Measurements from ENCODE around the gene CREBBP. TPM values are rescaled to one million over a fixed set of nuclear protein-coding genes. Genes with fewer than 3 reads are reported as not detected.

CREBBP gene
- total RNA-seq, 1 donor from 2014 or later = 31.4 TPM

DNA sequence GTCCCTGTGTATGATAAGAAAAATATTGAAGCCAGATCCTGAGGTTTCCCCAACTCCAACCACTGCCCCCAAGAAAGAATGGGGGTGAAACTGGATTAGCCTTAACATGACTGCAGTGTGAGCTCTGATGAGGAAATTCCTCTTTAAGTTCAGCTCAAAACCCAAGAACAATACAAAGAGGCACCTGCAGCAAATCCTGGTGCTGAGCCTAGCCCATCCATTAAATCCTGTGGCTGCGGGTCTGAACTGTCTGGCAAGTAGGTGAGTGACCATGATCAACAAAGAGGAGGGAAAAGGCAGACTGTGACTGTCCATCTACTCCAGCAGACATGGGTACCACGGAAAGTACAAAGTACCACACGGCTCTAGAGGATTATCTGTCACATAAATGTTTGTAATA is 64.2 kb downstream of the CREBBP start:
- no peaks in the 10 kb centered on the region for H3K36me3 ChIP-seq (ENCODE audit: control insufficient read depth, insufficient read depth, low read length)

DNA sequence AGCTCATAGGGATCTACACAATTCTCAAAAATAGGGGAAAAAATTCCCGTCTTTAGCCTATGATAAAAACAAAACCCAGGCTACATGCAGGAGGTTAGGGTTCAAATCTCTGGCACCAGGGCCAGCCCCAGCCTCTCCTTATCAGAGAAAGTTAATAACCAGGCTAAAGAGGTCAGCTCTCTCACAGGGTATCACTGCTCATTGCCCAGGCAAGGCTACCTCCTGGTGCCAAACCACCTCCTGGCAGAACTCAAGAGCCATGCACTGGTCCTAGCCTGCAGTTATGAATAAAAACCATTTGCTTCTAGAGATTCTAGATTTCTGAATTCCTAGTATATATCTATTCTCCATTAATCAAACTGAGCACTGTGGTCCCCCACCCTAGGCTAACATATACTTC is 65.8 kb downstream of the CREBBP start:
- DNase-seq (ENCODE audit: low read depth) = no peak
- TF ChIP-seq, protein P1, sequence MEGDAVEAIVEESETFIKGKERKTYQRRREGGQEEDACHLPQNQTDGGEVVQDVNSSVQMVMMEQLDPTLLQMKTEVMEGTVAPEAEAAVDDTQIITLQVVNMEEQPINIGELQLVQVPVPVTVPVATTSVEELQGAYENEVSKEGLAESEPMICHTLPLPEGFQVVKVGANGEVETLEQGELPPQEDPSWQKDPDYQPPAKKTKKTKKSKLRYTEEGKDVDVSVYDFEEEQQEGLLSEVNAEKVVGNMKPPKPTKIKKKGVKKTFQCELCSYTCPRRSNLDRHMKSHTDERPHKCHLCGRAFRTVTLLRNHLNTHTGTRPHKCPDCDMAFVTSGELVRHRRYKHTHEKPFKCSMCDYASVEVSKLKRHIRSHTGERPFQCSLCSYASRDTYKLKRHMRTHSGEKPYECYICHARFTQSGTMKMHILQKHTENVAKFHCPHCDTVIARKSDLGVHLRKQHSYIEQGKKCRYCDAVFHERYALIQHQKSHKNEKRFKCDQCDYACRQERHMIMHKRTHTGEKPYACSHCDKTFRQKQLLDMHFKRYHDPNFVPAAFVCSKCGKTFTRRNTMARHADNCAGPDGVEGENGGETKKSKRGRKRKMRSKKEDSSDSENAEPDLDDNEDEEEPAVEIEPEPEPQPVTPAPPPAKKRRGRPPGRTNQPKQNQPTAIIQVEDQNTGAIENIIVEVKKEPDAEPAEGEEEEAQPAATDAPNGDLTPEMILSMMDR (IDR thresholded peaks at IDR 0.05; ENCODE audit: insufficient read depth, low read length, poor library complexity, severe bottlenecking) = no peak
- Histone ChIP-seq H3K27me3 (ENCODE audit: control insufficient read depth, insufficient read depth, low read length) (no peaks in the 10 kb centered on the region), H3K4me3 (ENCODE audit: low read depth, low read length) (no peak overlapping the region), H3K36me3 (ENCODE audit: control insufficient read depth, insufficient read depth, low read length) (no peaks in the 10 kb centered on the region)

More for the DNA sequence above, 64.2 kb downstream of the CREBBP start:
- TF ChIP-seq, protein P1 (IDR thresholded peaks at IDR 0.05; ENCODE audit: insufficient read depth, low read length, poor library complexity, severe bottlenecking) = no peak
- no peak overlapping the region for H3K4me3 ChIP-seq (ENCODE audit: low read depth, low read length)
- no peaks in the 10 kb centered on the region for H3K27me3 ChIP-seq (ENCODE audit: control insufficient read depth, insufficient read depth, low read length)
- DNase-seq (ENCODE audit: low read depth) = no peak

DNA sequence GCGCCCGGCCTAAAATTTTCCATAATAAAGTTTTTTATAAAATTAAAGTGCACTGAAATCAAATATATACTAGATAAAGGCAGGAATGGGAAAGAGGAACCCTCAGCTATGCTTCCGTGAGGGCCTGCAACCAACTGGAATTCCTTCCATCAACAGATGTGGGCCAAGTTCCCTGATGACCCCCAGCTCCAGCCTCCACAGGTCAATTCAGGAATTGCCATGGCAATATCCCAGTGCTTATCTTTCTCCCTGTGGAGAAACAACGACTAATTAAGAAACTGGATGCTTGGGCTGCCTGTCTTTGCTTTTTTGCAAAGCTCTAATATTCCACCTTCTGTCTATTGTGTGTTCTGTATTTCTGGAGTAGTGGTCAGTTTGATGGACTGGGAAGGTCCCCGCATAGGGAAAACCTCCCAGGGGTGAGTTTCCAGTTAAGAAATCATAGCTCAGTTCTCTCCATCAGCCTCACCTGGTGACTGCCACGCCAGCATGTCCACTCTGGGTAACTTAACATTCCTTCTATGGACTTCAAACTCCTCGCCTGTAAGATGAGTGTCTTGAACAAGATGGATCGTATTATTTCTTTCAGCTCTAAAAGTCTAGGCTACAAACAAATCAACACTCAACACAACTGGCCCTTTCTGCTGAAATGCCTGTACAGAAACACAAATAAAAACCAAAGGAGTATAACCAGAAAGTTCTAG is 67.9 kb downstream of the CREBBP start:
- no peaks in the 10 kb centered on the region for H3K27me3 ChIP-seq (ENCODE audit: control insufficient read depth, insufficient read depth, low read length)
- TF ChIP-seq, protein P1 (IDR thresholded peaks at IDR 0.05; ENCODE audit: insufficient read depth, low read length, poor library complexity, severe bottlenecking) = no peak
- H3K36me3 ChIP-seq (ENCODE audit: control insufficient read depth, insufficient read depth, low read length) = no peaks in the 10 kb centered on the region
- no peak overlapping the region for H3K4me3 ChIP-seq (ENCODE audit: low read depth, low read length)
- DNase-seq (ENCODE audit: low read depth) = no peak

DNA sequence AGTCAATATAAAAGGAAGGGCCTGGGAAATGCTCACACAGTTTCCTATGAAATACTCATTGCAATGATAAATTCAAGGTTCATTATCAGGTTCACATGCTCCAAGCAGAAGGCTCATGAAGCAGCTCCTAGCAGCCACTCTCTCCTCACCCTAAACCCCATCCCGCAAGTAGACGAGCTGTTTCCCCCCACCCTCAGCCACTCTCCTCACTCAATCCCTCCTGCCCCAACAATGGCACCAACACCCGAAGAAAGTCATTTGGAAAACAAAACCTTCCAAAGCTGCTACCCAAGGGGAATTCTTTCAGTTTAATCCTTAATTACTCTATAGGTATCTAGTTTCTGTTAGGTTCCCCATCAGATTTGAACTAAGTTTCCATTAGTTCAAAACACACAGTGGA is 69.7 kb downstream of the CREBBP start:
- Histone ChIP-seq H3K36me3 (ENCODE audit: control insufficient read depth, insufficient read depth, low read length) (no peaks in the 10 kb centered on the region), H3K27me3 (ENCODE audit: control insufficient read depth, insufficient read depth, low read length) (no peaks in the 10 kb centered on the region), H3K4me3 (ENCODE audit: low read depth, low read length) (no peak overlapping the region)
- TF ChIP-seq, protein P1 (IDR thresholded peaks at IDR 0.05; ENCODE audit: insufficient read depth, low read length, poor library complexity, severe bottlenecking) = no peak
- no peak for DNase-seq (ENCODE audit: low read depth)

DNA sequence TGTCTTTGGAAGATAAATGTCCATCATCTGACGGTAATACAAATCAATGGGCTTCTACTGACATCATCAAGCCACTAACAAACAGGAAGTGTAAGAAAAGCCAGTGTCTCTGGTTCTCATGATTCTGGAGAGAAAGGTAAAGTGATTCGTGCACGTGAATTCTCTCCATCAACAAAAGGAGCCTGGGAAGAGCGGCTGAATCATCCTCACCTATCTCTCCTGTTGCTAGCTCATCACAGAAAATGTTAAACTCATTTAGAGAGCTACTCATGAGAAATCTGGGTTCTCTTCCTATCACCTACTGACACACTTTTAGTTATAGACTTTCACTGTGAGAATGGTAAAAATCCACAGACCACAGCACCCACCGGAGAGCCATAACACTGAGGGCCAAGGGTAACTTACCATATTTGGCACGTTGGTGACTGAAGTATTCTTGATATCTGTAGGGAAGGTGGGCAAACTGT is 70.3 kb downstream of the CREBBP start:
- TF ChIP-seq, protein P1 (IDR thresholded peaks at IDR 0.05; ENCODE audit: insufficient read depth, low read length, poor library complexity, severe bottlenecking) = no peak

More for the DNA sequence above, 70.3 kb downstream of the CREBBP start:
- H3K4me3 ChIP-seq (ENCODE audit: low read depth, low read length) = no peak overlapping the region
- H3K27me3 ChIP-seq (ENCODE audit: control insufficient read depth, insufficient read depth, low read length) = no peaks in the 10 kb centered on the region
- DNase-seq (ENCODE audit: low read depth) = no peak
- H3K36me3 ChIP-seq (ENCODE audit: control insufficient read depth, insufficient read depth, low read length) = no peaks in the 10 kb centered on the region
